Fibroblast of lung (primary cell): ENCODE results near the gene NOL4L.

Source experiments
- EZH2 ChIP-seq: IDR thresholded peaks from 2 replicates; pipeline ENCODE4 v1.5.1; 2012; ENCODE audit warnings: low read length, control low read depth, mild to moderate bottlenecking; ENCODE audit errors: missing control alignments
- TF ChIP-seq, protein P1 (sequence below), 2 donors: IDR thresholded peaks in 1 of 2; conservative IDR thresholded peaks in 1 of 2; 1 replicate in 1 of 2; 2 replicates in 1 of 2; pipeline ENCODE4 v1.5.1; 2011 to 2012; ENCODE audit warnings: low read length in 2 of 2, control low read depth in 1 of 2, inconsistent platforms in 1 of 2, low read depth in 1 of 2, mild to moderate bottlenecking in 1 of 2

DNA sequence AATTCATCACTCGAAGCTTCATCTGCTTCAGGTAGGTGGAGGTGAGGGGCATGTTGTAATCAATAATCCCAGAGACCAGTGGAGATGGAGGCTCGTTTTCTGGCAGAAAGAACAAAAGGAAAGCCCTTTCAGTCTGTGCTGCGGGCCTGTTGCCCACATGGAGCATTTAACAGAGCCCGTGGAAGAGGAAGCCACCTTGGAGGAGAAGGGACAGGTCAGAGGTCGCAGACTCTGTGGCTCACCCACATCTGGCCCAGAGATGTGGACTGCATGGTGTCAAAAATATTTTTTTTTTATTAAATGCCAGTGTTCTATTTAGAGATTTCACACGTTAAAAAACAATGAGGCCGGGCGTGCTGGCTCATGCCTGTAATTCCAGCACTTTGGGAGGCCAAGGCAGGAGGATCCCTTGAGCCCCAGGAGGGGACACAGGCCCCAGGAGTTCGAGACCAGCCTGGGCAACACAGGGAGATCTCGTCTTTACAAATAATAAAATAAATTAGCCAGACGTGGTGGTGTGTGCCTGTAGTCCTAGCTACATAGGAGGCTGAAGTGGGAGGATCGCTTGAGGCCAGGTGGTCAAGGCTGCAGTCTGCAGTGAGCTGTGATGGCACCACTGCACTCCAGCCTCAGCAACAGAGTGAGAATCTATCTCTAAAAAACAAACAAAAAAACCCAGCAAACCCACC lies 73.6 kb downstream of the NOL4L start:
- TF ChIP-seq, protein P1, sequence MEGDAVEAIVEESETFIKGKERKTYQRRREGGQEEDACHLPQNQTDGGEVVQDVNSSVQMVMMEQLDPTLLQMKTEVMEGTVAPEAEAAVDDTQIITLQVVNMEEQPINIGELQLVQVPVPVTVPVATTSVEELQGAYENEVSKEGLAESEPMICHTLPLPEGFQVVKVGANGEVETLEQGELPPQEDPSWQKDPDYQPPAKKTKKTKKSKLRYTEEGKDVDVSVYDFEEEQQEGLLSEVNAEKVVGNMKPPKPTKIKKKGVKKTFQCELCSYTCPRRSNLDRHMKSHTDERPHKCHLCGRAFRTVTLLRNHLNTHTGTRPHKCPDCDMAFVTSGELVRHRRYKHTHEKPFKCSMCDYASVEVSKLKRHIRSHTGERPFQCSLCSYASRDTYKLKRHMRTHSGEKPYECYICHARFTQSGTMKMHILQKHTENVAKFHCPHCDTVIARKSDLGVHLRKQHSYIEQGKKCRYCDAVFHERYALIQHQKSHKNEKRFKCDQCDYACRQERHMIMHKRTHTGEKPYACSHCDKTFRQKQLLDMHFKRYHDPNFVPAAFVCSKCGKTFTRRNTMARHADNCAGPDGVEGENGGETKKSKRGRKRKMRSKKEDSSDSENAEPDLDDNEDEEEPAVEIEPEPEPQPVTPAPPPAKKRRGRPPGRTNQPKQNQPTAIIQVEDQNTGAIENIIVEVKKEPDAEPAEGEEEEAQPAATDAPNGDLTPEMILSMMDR (conservative IDR thresholded peaks at IDR 0.05 in 1 of 2, IDR thresholded peaks at IDR 0.05 in 1 of 2; ENCODE audit: low read depth in 1 of 2, low read length in 2 of 2) = no peak
- TF ChIP-seq EZH2 = no peak
